HG03558 (cell line): ENCODE data around the gene SLC39A7.

Experiments used
- ATAC-seq: cut with Tn5 transposase; IDR thresholded peaks from one replicate; pipeline ENCODE4 v1.9.1; 2021; ENCODE audit warnings: moderate number of reproducible peaks; ENCODE audit not compliant: unreplicated experiment; ENCODE audit errors: extremely low read depth

Gene SLC39A7

DNA sequence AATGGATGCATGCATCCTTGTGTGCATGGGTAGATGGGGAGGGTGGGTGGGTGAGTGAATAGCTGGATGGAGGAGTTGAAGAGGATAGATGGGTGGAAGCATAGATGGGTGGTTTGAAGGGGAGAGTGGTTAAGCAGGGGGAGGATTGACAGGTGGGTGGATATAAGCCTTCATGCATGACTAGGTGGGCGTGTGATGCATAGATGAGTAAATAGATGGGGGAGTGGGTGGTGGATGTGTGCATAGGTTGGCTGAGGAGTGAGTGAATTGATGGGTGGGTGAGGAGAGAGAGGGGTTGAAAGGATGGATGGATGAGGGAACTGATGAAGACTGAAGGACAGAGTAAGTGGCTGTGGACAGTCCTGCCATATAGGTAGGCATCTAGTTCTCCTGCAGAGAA lies 12.9 kb upstream of the SLC39A7 start:
- ATAC-seq = no peak

DNA sequence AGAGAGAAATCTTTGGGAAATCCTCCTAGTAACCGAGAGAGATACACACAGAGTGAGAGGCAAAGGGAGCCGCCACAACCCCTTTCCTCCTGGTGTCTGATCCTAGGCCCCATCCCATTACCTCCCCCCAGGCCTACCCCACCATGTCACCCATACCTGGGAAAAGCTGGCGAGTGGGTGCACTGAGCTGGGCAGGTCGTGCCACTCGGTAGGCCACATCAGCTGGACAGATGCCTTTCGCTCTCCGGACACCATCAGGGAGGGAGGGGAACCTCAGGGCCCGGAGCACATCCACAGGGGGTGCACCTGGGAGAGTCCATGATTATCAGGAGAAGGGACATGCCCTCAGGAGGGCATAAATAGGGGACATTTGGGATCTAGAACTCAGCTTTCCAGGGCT lies 11.5 kb upstream of the SLC39A7 start:
- ATAC-seq = no peak

DNA sequence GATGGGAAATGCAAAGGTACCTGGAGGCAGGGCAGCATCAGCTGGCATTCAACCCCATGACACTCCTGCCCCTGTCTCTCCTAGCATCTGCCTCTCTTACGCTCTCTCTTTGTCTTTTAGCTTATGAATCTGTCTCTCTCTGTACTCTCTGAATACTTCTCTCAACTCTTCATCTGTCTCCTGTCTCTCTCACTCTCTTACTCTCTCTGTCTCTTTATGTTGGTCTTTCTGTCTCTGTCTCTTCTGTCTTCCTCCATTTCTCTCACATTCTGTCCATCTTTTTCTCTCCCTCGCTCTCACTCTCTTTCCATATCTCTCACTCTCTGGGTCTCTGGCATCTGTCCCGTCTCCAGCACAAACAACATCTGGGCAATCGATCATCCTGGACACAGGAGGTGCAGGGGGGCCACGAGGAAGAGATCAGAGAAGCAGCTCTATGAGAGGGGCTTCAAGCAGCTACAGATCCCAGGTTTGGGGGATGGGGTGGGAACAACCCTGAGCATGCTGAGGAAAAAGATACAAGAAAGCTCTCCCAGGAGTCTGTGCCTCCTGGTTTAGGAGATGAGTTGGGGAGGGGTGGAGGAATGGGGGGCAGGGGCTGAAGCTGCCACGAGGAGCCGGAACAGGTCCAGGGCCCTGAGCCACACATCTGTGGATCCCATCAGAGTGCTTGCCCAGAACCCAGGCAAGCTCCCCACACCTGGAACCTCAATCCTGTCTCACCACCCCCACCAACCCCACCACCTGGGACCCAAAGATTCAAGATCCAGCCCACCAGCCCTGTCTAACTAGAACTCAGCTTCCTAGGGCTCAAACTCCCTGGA lies 10.8 kb upstream of the SLC39A7 start:
- no peak for ATAC-seq

DNA sequence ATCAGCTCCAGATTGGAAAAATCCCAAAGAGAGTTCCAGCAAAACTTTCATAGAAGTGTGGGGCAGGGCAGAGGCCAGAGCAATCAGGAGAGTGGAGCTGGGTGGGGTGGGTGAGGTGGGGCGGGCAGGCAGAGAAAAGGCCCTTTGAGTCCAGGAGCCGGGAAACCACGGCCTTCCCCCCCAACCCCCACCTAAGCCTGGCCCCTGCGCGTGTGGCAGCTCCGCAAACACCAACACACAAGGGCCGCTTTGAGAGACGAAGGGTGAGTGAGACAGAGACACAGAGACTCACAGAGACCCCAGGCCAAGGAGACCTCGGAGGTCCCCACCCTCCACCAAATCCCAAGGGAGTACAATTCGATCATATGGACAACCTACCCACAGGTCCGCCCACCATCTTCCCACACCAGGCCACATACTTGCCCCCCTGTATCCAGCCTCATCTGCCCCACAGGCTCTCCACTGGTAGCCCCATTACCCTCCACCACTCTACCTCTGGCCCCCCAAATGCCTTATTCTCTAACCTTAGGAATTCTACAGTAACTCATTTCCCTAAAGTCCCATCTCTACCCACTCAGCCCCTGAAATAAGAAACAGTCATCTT lies 10.1 kb upstream of the SLC39A7 start:
- no peak for ATAC-seq

DNA sequence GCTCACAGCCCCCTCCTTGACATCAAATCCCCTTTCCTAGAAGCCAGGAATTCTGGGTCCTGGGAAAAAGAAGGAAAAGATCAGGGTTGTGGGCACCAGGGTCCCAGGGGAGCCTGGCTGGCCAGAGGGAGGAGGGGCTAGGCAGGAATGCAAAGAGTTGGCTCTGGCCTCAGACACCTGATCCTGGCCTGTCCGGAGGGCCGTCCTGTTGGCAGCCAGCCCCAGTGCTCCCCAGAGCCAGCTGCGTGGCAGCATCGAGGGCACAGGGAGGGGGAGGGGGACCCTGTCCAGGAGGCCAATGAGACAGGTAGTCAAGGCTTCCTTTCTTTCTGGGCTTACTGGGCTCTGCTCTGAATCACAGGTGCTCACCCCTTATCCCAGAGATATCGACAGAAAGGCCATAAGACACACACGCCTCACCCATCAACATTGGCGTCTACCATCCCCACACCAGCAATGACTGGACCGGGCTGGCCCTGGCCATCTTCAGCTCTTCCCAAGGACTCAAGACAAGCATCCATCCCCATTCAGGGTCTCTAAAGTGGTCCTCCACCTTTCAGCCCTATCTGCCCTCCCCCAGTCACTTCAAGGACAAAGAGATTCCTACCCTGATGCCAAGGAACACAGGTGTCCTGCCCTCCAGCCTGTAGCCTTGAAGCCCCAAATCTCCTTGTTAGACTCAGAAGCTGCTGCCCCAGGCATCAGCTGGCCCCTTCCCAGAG lies 9.1 kb upstream of the SLC39A7 start:
- ATAC-seq = no peak

DNA sequence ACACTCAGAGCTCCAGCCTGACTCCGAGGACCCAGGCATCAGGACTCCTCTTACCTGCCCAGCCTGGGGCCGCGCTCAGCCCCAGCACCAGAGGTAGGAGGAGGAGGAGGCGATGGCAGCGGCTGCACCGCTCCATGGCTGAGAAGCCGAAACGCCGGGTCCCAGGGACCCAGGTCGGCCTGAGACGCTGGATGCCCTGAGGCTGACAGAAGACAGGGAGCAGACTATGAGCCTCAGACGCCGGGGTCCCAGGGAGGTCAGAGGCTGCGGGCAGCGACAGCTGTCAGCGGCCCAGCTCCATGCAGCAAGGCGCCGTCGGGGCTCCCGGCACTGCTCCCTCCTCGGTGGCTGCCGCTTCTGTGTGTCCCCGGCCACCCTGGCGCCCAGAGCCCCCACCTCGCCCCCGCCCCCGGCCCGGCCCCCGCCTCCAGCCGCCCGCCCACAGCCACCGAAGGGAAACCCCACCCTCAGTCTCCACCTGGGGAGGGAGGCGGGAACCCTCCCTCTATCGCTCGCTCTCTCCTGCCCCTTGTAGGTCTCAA lies 8.5 kb upstream of the SLC39A7 start, which contains the start of gene COL11A2:
COL11A2 (minus strand) TSS at position 363 of the 542 bp plus-strand sequence; CDS start at position 136, 227 bp downstream.
- no peak for ATAC-seq

DNA sequence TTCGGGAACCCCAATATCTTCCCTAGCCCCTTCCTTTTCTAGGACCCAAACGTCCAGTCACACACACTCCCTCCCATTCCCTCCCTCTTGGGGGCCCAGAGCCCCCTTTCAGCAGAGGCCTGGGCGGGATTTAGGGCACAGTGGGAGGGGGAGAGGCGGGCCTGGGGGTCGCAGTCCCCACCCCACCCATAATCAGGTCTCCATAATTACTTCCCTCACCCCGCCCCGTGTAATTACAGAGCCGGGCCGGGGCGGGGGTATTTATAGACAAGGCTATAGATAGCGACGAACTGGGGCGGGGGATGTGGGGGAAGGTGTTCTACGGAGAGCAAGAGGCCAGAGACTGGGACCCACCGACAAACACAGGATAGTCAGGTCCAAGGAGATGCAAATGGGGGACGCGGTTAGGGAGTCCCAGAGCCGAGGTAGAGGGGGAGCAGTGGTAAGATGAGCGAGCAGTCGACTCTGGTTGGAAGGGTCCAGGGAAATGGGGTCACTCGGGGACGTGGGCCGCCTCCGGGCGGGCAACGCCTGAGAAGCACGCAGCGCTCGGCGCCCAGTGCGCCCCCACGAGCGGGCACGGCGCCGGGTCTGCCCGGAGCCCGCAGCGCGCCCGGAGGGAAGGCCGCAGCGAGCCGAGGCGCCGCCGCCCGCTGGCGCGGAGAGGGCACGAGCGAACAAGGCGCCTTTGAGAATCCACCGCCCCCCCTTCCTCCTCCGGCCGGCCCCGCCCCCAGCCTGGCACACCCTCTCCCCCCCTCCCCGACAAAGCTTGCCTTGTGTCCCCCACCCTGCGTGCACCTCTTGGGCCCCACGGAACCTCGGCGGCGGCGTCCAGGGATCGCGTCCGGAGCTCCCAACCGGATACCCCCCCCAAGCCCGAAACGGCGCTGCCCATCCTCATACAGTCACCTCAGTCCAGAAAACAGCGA lies 7.7 kb upstream of the SLC39A7 start:
- no peak for ATAC-seq

DNA sequence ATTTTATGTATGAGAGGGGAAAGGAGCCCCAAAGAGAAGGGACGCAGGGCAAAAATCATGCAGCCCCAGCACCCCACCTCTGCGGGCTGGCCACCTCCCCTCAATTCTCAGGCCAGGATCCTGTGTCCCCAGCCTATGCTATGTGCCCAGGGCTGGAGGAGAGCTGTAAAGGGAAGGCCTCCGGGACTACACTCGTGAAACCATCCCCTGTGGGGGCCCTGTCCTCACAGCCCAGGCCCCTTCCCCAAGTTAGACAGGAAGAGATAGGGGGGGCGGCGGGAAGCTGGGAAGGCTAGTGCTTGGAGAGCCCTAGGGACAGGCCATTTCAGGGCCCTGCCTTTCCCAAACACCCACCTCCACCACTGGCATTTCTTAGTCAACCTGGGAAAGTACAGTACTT lies 7.0 kb upstream of the SLC39A7 start:
- ATAC-seq = no peak

DNA sequence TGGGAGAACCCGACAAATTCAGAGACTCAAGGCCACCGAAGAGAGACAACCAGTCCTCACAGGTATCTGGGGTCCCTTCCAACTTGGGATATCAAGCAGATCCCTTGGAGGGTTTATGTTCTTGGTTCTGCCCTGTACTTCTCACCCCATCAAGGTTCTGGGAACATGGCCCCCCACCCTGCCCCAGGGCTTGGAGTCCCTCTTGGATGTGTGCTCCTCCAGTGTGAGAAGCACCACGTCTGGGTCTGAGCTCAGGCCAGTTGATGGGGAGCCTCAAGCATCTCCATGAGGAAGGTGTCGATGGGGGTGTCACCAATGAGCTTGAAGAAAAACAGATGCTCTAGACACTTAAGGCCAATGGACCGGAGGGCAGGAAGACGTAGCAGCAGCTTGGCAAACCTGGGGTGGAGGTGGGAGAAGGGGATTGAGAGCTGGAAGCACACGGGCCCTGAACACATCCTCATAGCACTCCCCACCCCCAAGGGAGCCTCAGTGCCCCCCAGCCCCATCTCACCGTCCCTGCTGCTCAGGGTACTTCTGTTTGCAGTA lies 6.2 kb upstream of the SLC39A7 start:
- no peak for ATAC-seq

DNA sequence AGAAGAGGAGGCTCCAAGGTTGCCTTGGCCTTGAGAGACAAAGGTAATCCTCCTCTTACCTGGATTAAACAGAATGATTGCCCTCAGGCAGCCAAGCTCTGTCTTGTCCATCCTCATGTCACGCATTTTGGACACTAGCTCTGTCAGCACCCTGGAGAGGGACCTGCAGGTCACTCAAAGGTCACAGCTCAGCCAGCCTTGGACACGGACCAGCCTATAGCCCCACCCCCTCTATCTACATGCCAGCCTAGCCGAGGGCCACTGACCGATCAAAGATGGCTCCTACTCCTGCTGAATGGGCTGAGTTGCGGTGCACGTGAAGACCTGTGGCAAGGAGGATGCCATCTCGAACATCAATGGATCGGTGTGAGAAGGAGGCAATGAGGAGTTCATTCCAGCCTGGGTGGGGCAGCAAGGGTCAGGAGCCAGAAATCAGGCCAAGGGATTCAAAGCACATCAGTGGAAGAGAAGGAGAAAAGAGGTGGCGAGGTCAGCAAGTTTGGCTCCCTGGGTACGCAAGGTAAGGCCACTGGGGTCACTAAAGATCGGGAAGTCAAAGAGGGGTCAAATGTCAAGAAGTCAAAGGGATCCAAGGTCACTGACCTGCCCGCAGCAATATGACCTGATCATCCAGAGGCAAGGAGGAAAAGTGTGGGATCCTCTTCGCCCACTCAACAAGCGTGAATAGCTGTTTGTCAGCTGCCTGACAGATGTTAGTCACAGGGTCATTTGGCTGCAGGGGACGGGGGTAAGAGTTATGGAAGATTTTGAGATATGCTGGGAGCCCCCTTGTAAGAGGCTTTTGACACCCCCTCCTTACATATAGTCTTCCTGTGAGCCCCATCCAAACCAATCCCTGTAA lies 5.1 kb upstream of the SLC39A7 start:
- ATAC-seq = no peak

DNA sequence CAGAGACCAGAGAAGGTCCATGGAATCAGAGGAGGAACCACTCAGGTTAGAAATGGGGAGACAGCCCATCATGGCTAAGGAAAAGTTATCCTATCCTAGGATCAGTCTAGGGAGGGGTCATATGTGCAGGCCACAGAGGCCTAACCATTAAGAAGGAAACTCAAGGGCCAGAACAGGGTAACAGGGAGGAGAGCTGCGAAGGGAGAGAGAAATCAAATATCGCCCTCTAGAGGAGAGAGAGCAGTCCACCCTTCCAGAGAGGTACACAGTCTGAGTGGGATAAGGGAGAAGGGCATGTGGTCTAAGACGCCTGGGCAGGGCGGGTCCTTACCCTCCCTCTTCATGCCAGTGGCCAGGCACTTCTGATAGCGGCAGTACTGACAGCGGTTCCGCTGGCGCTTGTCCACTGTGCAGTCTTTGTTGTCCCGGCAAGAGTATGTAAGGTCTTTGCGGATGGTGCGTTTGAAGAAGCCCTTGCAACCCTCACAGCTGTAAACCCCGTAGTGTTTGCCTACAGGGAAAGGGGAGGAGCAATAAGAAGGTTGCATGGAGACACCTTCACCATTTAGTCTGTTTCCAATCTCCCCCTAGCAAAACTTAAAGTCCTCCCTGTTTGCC lies 3.1 kb upstream of the SLC39A7 start:
- no peak for ATAC-seq

DNA sequence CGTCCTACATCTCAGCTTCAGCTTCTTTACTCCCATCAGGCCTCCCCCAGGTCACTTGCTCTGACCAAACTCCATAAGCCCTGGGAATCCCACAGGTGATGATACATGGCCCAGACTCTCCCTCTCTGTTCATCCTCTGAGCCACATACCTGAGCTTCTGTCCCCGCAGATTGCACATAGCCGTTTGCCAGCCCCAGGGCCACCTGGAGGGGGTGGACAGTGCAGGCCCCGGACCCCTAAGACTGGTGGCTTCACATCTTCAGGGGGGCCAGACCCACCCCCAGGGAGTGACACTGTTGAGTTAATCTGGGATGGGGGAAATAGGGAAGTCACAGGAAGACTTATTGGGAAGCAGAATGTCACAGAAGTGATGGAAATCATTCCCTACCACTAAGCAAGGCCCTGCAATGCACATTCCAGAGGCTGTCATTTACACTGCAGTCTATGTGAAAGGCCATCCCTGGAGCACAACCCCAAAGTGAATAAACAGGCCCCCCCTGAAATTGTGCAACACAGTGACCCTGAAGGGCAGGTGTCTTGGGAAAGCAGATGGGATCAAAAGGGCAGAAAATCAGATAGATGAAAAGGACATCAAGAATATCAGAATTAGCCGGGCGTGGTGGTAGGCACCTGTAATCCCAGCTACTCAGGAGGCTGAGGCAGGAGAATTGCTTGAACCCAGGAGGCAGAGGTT lies 2.4 kb upstream of the SLC39A7 start:
- no peak for ATAC-seq

DNA sequence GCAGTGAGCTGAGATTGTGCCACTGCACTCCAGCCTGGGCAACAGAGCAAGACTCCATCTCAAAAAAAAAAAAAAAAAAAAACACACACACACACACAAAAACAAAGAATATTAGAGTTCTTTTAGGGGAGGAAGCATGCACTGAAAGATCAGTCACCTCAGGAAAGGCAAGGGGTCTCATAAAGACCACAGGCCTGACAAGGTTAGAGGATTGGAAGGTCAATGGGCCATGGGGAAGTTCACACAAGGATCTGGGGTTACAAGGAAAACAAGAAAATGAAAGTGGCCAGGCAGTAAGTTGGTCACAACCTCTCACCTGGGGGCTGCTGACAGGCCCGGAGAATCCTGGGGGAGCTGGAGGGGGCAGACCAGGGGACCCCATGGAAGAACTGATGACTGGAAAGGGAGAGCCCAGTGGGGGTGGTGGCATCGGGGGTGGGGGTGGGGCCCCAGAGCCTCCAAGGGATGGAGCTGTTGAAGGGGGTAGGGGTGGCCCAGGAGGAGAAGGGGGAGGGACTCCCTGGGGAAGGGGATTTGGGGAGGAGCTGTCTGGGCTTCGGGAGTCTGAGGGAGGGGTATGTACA lies 1.7 kb upstream of the SLC39A7 start:
- ATAC-seq = no peak

DNA sequence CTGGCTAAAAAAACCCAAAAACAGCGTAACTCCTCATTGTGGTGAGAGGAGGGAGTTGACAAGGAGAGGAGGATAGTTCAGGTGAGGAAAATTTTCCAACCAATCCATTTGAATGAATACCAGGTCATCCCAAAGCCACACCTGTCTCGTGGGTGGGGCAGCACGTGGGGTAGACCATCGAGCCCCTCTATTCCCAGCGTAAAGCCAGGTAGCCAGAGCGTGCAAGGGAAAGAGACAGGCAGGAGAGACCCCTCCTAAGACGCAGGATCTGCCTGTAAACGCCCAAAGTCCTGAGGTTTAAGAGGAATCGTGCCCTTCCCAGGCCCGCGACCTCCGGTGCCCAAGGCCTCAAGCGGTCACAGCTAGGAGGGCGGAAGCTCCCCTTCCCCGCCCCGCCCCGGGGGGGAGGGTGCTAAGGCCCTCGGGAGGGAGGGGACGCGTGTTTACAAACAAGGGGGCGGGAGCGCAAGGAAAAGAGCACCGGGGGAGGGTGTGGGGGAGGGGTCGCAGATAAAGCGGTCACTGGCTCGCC lies 914 bp upstream of the SLC39A7 start:
- no peak for ATAC-seq

DNA sequence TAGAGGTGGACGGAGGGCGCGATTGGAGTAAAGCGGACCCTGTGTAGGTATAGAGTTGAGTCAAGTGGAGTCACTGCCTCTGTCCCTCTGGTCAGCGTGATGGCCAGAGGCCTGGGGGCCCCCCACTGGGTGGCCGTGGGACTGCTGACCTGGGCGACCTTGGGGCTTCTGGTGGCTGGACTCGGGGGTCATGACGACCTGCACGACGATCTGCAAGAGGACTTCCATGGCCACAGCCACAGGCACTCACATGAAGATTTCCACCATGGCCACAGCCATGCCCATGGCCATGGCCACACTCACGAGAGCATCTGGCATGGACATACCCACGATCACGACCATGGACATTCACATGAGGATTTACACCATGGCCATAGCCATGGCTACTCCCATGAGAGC lies 479 bp downstream of the SLC39A7 start:
- ATAC-seq = no peak

DNA sequence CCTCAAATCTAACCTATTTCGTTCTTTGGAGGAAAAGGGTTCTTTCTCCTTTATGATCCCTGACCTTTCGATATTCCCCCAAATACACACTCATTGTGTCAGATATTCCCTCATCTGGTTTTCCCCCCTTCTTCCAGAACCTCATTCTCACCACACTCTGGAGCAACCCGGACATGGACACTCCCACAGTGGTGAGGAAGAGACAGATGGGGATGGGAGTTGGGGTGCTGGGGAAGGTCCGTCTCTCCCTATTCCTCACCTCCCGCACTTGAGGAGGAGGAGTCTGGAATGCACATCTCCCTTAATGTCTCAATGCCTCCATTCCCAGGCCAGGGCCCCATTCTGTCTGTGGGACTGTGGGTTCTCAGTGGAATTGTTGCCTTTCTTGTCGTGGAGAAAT lies 1.3 kb downstream of the SLC39A7 start:
- no peak for ATAC-seq

DNA sequence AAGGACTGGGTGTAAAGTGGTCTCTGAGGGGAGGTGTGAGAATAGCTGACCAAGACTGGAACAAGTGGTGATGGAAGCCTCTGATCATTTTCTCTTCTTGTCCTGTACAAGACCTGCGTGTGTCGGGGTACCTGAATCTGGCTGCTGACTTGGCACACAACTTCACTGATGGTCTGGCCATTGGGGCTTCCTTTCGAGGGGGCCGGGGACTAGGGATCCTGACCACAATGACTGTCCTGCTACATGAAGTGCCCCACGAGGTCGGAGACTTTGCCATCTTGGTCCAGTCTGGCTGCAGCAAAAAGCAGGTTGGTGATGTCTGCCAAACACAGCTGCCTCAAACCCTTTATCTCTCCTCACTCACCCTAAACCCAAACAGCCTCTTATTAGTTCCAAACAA lies 2.1 kb downstream of the SLC39A7 start:
- ATAC-seq = no peak
